Measurements from ENCODE around the gene DDX23. TPM values are rescaled to one million over a fixed set of nuclear protein-coding genes. Genes with fewer than 3 reads are reported as not detected.

DDX23 gene
- polyA plus RNA-seq, 1 of the 3 experiments (the other 2 are of a cell fraction): 50.4 TPM

DNA sequence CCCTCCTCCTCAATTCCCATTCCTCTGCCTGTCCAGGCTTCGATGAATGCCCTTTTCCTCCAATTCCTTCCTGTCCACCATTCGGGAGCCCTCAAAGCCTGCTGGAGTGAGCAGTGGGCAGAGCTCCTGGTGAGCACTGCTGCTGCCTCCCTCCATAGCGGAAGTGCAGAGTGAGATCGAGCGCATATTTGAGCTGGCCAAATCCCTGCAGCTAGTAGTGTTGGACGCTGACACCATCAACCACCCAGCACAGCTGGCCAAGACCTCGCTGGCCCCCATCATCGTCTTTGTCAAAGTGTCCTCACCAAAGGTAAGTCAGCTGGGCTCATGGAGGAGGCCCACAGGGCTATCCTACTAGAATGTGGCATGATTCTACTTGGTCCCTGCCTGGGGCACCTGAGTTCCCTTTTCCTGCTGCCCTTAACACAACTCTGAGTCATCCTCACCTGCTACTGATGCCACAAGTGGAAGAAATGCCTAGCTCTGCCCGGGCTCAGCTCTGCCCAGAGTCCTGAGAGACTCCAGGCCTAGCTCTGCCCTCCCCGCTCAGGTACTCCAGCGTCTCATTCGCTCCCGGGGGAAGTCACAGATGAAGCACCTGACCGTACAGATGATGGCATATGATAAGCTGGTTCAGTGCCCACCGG is 25.6 kb downstream of the DDX23 start:
- H3K4me1 ChIP-seq (ENCODE audit: control insufficient read depth in 1 of 2, insufficient read depth in 2 of 2, low read depth in 1 of 2, low read length in 1 of 2): no peaks in the 10 kb centered on the region; a peak in 1 of 4 replicates
- H3K9ac ChIP-seq: no peak overlapping the region
- no peak overlapping the region for H3K4me2 ChIP-seq
- H3K79me2 ChIP-seq (ENCODE audit: insufficient read depth): no peaks in the 10 kb centered on the region
- DNase-seq: no peak
- no peak overlapping the region for H3K27ac ChIP-seq (ENCODE audit: low read depth in 2 of 2, low read length in 1 of 2)
- no peak overlapping the region for H3K4me3 ChIP-seq (ENCODE audit: low read depth in 2 of 2, low read length in 1 of 2)
- POLR2A ChIA-PET: no interaction called here
- H3K27me3 ChIP-seq (ENCODE audit: insufficient read depth): no peaks in the 10 kb centered on the region
- H3K9me2 ChIP-seq: no peaks in the 10 kb centered on the region
- no peaks in the 10 kb centered on the region for H3K9me3 ChIP-seq
- TF ChIP-seq RFX5 (IDR thresholded peaks at IDR 0.05; ENCODE audit: low read length): no peak
- no peak for TF ChIP-seq MEF2A (IDR thresholded peaks at IDR 0.05; ENCODE audit: borderline replicate concordance, low read depth)
- TF ChIP-seq FOSL2 (IDR thresholded peaks at IDR 0.05; ENCODE audit: borderline replicate concordance, low read depth): no peak
- TF ChIP-seq MXI1 (IDR thresholded peaks at IDR 0.05; ENCODE audit: low read depth, low read length): no peak
- no peak for TF ChIP-seq RCOR1 (IDR thresholded peaks at IDR 0.05; ENCODE audit: low read length)
- TF ChIP-seq, protein P1, sequence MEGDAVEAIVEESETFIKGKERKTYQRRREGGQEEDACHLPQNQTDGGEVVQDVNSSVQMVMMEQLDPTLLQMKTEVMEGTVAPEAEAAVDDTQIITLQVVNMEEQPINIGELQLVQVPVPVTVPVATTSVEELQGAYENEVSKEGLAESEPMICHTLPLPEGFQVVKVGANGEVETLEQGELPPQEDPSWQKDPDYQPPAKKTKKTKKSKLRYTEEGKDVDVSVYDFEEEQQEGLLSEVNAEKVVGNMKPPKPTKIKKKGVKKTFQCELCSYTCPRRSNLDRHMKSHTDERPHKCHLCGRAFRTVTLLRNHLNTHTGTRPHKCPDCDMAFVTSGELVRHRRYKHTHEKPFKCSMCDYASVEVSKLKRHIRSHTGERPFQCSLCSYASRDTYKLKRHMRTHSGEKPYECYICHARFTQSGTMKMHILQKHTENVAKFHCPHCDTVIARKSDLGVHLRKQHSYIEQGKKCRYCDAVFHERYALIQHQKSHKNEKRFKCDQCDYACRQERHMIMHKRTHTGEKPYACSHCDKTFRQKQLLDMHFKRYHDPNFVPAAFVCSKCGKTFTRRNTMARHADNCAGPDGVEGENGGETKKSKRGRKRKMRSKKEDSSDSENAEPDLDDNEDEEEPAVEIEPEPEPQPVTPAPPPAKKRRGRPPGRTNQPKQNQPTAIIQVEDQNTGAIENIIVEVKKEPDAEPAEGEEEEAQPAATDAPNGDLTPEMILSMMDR (IDR thresholded peaks at IDR 0.05): no peak
- no peak for TF ChIP-seq SIN3A (IDR thresholded peaks at IDR 0.05; ENCODE audit: borderline replicate concordance, low read depth, low read length)
- TF ChIP-seq TEAD4 (IDR thresholded peaks at IDR 0.05; ENCODE audit: borderline replicate concordance, insufficient read depth): no peak
- no peak for TF ChIP-seq GATA2 (CRISPR knock-in tag; IDR thresholded peaks at IDR 0.05)
- no peak for TF ChIP-seq FOXJ3 (CRISPR knock-in tag; IDR thresholded peaks at IDR 0.05)
- TF ChIP-seq, protein P2, sequence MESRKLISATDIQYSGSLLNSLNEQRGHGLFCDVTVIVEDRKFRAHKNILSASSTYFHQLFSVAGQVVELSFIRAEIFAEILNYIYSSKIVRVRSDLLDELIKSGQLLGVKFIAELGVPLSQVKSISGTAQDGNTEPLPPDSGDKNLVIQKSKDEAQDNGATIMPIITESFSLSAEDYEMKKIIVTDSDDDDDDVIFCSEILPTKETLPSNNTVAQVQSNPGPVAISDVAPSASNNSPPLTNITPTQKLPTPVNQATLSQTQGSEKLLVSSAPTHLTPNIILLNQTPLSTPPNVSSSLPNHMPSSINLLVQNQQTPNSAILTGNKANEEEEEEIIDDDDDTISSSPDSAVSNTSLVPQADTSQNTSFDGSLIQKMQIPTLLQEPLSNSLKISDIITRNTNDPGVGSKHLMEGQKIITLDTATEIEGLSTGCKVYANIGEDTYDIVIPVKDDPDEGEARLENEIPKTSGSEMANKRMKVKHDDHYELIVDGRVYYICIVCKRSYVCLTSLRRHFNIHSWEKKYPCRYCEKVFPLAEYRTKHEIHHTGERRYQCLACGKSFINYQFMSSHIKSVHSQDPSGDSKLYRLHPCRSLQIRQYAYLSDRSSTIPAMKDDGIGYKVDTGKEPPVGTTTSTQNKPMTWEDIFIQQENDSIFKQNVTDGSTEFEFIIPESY (IDR thresholded peaks at IDR 0.05; ENCODE audit: borderline replicate concordance, low read depth): no peak
- TF ChIP-seq SMC3 (IDR thresholded peaks at IDR 0.05; ENCODE audit: low read depth, low read length): no peak
- TF ChIP-seq, protein P3, sequence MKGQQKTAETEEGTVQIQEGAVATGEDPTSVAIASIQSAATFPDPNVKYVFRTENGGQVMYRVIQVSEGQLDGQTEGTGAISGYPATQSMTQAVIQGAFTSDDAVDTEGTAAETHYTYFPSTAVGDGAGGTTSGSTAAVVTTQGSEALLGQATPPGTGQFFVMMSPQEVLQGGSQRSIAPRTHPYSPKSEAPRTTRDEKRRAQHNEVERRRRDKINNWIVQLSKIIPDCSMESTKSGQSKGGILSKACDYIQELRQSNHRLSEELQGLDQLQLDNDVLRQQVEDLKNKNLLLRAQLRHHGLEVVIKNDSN (IDR thresholded peaks at IDR 0.05; ENCODE audit: borderline replicate concordance, low read depth): no peak
- no peak for TF ChIP-seq TCF12 (IDR thresholded peaks at IDR 0.05)
- TF ChIP-seq, protein P4, sequence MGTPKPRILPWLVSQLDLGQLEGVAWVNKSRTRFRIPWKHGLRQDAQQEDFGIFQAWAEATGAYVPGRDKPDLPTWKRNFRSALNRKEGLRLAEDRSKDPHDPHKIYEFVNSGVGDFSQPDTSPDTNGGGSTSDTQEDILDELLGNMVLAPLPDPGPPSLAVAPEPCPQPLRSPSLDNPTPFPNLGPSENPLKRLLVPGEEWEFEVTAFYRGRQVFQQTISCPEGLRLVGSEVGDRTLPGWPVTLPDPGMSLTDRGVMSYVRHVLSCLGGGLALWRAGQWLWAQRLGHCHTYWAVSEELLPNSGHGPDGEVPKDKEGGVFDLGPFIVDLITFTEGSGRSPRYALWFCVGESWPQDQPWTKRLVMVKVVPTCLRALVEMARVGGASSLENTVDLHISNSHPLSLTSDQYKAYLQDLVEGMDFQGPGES (IDR thresholded peaks at IDR 0.05; ENCODE audit: low read depth, low read length): no peak
- no peak for TF ChIP-seq CHD2 (IDR thresholded peaks at IDR 0.05; ENCODE audit: low read length, partially characterized antibody)
- TF ChIP-seq RXRA (IDR thresholded peaks at IDR 0.05; ENCODE audit: borderline replicate concordance, low read depth): no peak
- no peak for TF ChIP-seq RAD21 (IDR thresholded peaks at IDR 0.05; ENCODE audit: low read length)
- H4K20me1 ChIP-seq (ENCODE audit: insufficient read depth): peaks cover 11% of the 10 kb centered on the region; the same call in 1 of the 2 replicates
- peaks cover 3 to 84% of the 10 kb centered on the region in 2 experiments for H3K36me3 ChIP-seq (replicated peaks in 1 of 2; ENCODE audit: control insufficient read depth in 1 of 2, insufficient read depth in 2 of 2, low read length in 1 of 2)
- 85% methylated on average over 14 of the region's 15 CpGs for WGBS (ENCODE audit: low lambda C conversion rate)
- H3F3A ChIP-seq (replicated peaks; ENCODE audit: insufficient read depth): no peaks in the 10 kb centered on the region
- CTCF ChIA-PET: interaction anchor here (1.1 to 3.0 kb wide), 6 partner anchors 8 to 170 kb away, joined by 3 to 16 read pairs (median 10); partner anchors contain the start of genes CACNB3 and DDX23
- no peak overlapping the region for H2AFZ ChIP-seq (ENCODE audit: low read depth)

Data from SK-N-SH (cell line).